GM12878 (cell line): ENCODE measurements around the gene DCAF12. TPM values are rescaled to one million over a fixed set of nuclear protein-coding genes. Genes with fewer than 3 reads are reported as not detected.

Experiments
- ATAC-seq: fragments of 200-7000 bp; cut with Tn5 transposase; 3 replicates; pipeline ENCODE4 v1.9.1; 2020; ENCODE audit warnings: mild to moderate bottlenecking, moderate library complexity
- BruUV-seq: library from RNA; stranded (reverse); fragments of 400-500 nt; replicated peaks from 2 replicates; lab custom pipeline; 2021; lab: Mats Ljungman, UMichigan
- CTCF ChIA-PET: fragments of 300-600 bp; sonication (Branson Sonifier 250); formaldehyde crosslinking; extraction: SDS; loops from one replicate; lab custom pipeline; 2021; ENCODE audit warnings: inconsistent platforms; lab: Yijun Ruan, JAX
- POLR2A ChIA-PET: fragments of 350-600 bp; formaldehyde crosslinking; extraction: SDS; loops from one replicate; lab custom pipeline; 2021; ENCODE audit warnings: inconsistent platforms; lab: Charles Lee
- RAD21 ChIA-PET: fragments of 300-600 bp; sonication (Branson Sonifier 250); formaldehyde crosslinking; loops from one replicate; lab custom pipeline; 2023; ENCODE audit warnings: antibody characterized with exemption; ENCODE audit not compliant: unreplicated experiment; lab: Charles Lee
- SMC1A ChIA-PET: fragments of 300-600 bp; sonication (Branson Sonifier 250); formaldehyde crosslinking; loops from one replicate; lab custom pipeline; 2023; ENCODE audit not compliant: unreplicated experiment, uncharacterized antibody; lab: Charles Lee
- DNase-seq: peaks from one replicate; pipeline ENCODE4 v3.0.0-alpha.2; 2011; ENCODE audit warnings: low read depth, low spot score
- FAIRE-seq: peaks from 3 replicates; lab custom pipeline; 2011; peaks lifted over from hg19 to GRCh38; lab: Jason Lieb, UNC
- H2AFZ ChIP-seq: 2 replicates; pipeline ENCODE4 v1.6.0; 2011; ENCODE audit warnings: low read depth, low read length, control low read depth; ENCODE audit not compliant: control insufficient read depth
- H3K27ac ChIP-seq: 2 replicates; pipeline ENCODE4 v1.5.1; 2011; ENCODE audit warnings: control low read depth; ENCODE audit not compliant: control insufficient read depth, insufficient read depth
- H3K27me3 ChIP-seq, 2 experiments: replicated peaks in 1 of 2; 2 replicates each; pipeline versions ENCODE4 v1.6.0 to v1.6.1; 2011; ENCODE audit warnings: low read length in 1 of 2; ENCODE audit not compliant: control insufficient read depth in 2 of 2, insufficient read depth in 2 of 2
- H3K36me3 ChIP-seq, 2 experiments: 2 replicates each; pipeline ENCODE4 v1.5.1; 2011; ENCODE audit warnings: low read length in 1 of 2; ENCODE audit not compliant: control insufficient read depth in 2 of 2, insufficient read depth in 2 of 2
- H3K4me1 ChIP-seq: 2 replicates; pipeline ENCODE4 v1.6.1; 2011; ENCODE audit warnings: mild to moderate bottlenecking, low read length, moderate library complexity, mixed read lengths; ENCODE audit not compliant: control insufficient read depth, insufficient read depth
- H3K4me2 ChIP-seq: 2 replicates; pipeline ENCODE4 v1.6.0; 2011; ENCODE audit warnings: control low read depth; ENCODE audit not compliant: control insufficient read depth, insufficient read depth
- H3K4me3 ChIP-seq: fragments of 200-600 bp; sonication (generic); 2 replicates; pipeline ENCODE4 v1.5.1; 2016
- H3K79me2 ChIP-seq: 2 replicates; pipeline ENCODE4 v1.6.0; 2011; ENCODE audit warnings: low read length; ENCODE audit not compliant: control insufficient read depth, insufficient read depth
- H3K9ac ChIP-seq: 2 replicates; pipeline ENCODE4 v1.8.0; 2011; ENCODE audit warnings: low read length, control low read depth, mixed read lengths; ENCODE audit not compliant: control insufficient read depth, insufficient read depth
- H3K9me3 ChIP-seq: replicated peaks from 3 replicates; pipeline ENCODE4 v1.5.1; 2011; ENCODE audit warnings: mild to moderate bottlenecking, low read length; ENCODE audit not compliant: control insufficient read depth, insufficient read depth
- H4K20me1 ChIP-seq: 2 replicates; pipeline ENCODE4 v1.6.0; 2011; ENCODE audit not compliant: control insufficient read depth, insufficient read depth
- MYB ChIP-seq: fragments of 150-350 bp; IDR thresholded peaks from 2 replicates; pipeline ENCODE4 v1.6.1; 2014; ENCODE audit warnings: mild to moderate bottlenecking, low read depth, low read length, borderline replicate concordance
- NFIC ChIP-seq: IDR thresholded peaks from 2 replicates; pipeline ENCODE4 v1.6.1; 2012; ENCODE audit warnings: low read depth, mild to moderate bottlenecking, inconsistent platforms, low read length, moderate library complexity
- PML ChIP-seq: IDR thresholded peaks from 2 replicates; pipeline ENCODE4 v1.6.1; 2012; ENCODE audit warnings: low read length, inconsistent platforms
- RB1 ChIP-seq: fragments of 450-650 bp; formaldehyde crosslinking; IDR thresholded peaks from 2 replicates; pipeline ENCODE4 v1.6.1; 2017; ENCODE audit warnings: mild to moderate bottlenecking, borderline replicate concordance
- TCF12 ChIP-seq: IDR thresholded peaks from 2 replicates; pipeline ENCODE4 v1.6.1; 2011; ENCODE audit warnings: low read depth, mild to moderate bottlenecking, low read length
- YBX1 ChIP-seq: fragments of 450-650 bp; IDR thresholded peaks from 2 replicates; pipeline ENCODE4 v1.6.1; 2016; ENCODE audit warnings: antibody characterized with exemption
- WGBS: methylation state at CpG from one replicate; pipeline ENCODE4 v1.1.6; 2016; ENCODE audit warnings: low lambda C conversion rate; ENCODE audit not compliant: insufficient replicate concordance, insufficient coverage; ENCODE audit errors: missing lambda C conversion rate; 5-methylcytosine and 5-hydroxymethylcytosine counted together
- in situ Hi-C: fragments of 300-500 bp; cut with MboI; formaldehyde crosslinking; loops from 9 replicates; pipeline ENCODE4 v1.14.3; 2018; ENCODE audit warnings: mixed read lengths
- intact Hi-C: fragments of 100-400 bp; cut with micrococcal nuclease; formaldehyde crosslinking; loops from one replicate; pipeline ENCODE4 v1.14.2; 2022; ENCODE audit not compliant: unreplicated experiment
- polyA plus RNA-seq, 11 experiments: library from polyadenylated mRNA; depleted of rRNA in 4 of 11; unstranded in 6 of 11; stranded (reverse) in 5 of 11; fragments of >200 nt; fragmentation: Nextera tagmentation in 4 of 11; fragmentation: Illumina TruSeq in 1 of 11; extraction: Ambion mirVana in 4 of 11; extraction: Trizol in 1 of 11; gene quantifications; 1 replicate in 1 of 11; 2 replicates in 10 of 11; pipeline versions ENCODE4 v1.2.1 to v1.2.3, GENCODE V29; 2011 to 2016; ENCODE audit warnings: inconsistent platforms in 2 of 11, missing spikeins in 2 of 11, low read depth in 1 of 11
- total RNA-seq, 4 experiments: library from RNA; depleted of rRNA in 3 of 4; stranded (reverse); fragments of >200 nt in 3 of 4; fragmentation: Illumina TruSeq in 1 of 4; extraction: Trizol in 1 of 4; gene quantifications; 2 replicates each; pipeline versions ENCODE4 v1.2.1 to v1.2.3, GENCODE V29; 2013 to 2021
- TF ChIP-seq, protein P1 (sequence below): IDR thresholded peaks from 2 replicates; pipeline ENCODE4 v1.6.1; 2012; ENCODE audit warnings: low read depth, low read length, improper control_type of control experiment
- TF ChIP-seq, protein P2 (sequence below): IDR thresholded peaks from 2 replicates; pipeline ENCODE4 v1.6.1; 2011; ENCODE audit warnings: low read depth, low read length, improper control_type of control experiment, borderline replicate concordance
- TF ChIP-seq, protein P3 (sequence below): fragments of 450-650 bp; IDR thresholded peaks from 2 replicates; pipeline ENCODE4 v1.6.1; 2017; ENCODE audit warnings: mild to moderate bottlenecking, moderate library complexity

Gene DCAF12
- total and polyA plus RNA-seq, 10 of the 15 experiments (the other 5 are each of a cell fraction or from before 2014, with no cell fraction given), result 11.7 to 57.6 (median 34.6) TPM

DNA sequence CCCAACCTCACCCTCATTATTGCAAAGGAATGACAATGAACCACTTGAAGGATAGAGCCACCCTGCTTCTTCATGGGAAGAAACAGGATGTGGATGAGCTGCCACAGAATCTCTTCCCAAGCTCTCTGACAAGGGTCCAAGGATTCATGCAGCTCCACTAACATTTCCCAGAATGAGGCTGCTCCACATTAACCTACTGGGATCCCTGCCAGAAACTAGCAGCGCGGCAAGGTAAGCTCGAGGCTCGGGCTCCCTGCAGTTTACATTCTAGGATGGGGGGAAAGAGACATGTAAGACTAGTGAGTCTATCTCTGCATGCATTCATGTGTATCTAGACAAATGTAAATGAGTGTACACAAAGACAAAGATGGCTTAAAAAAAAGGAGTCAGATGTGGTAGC, 12.1 kb downstream of the DCAF12 start:
- DNase-seq, result no peak
- Histone ChIP-seq H3K9me3 (no peaks in the 10 kb centered on the region), H3K4me2 (no peak overlapping the region), H4K20me1 (no peaks in the 10 kb centered on the region), H3K9ac (no peak overlapping the region), H3K36me3 (peaks cover 4 to 39% of the 10 kb centered on the region in 2 experiments; a peak in 3 of 4 replicates), H3K27ac (no peak overlapping the region), H2AFZ (no peak overlapping the region), H3K4me1 (no peaks in the 10 kb centered on the region), H3K27me3 (no peaks in the 10 kb centered on the region), H3K79me2 (no peaks in the 10 kb centered on the region; the same call in 1 of the 2 replicates), H3K4me3 (no peak overlapping the region)
- POLR2A ChIA-PET, result no interaction called here
- no peak for ATAC-seq
- RAD21 ChIA-PET, result no interaction called here
- SMC1A ChIA-PET, result no interaction called here
- TF ChIP-seq RB1, result no peak
- TF ChIP-seq, protein P1, sequence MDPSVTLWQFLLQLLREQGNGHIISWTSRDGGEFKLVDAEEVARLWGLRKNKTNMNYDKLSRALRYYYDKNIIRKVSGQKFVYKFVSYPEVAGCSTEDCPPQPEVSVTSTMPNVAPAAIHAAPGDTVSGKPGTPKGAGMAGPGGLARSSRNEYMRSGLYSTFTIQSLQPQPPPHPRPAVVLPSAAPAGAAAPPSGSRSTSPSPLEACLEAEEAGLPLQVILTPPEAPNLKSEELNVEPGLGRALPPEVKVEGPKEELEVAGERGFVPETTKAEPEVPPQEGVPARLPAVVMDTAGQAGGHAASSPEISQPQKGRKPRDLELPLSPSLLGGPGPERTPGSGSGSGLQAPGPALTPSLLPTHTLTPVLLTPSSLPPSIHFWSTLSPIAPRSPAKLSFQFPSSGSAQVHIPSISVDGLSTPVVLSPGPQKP, result no peak
- no peak for TF ChIP-seq YBX1
- TF ChIP-seq, protein P2, sequence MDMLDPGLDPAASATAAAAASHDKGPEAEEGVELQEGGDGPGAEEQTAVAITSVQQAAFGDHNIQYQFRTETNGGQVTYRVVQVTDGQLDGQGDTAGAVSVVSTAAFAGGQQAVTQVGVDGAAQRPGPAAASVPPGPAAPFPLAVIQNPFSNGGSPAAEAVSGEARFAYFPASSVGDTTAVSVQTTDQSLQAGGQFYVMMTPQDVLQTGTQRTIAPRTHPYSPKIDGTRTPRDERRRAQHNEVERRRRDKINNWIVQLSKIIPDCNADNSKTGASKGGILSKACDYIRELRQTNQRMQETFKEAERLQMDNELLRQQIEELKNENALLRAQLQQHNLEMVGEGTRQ, result no peak
- TF ChIP-seq TCF12, result no peak
- no peak for TF ChIP-seq MYB
- TF ChIP-seq NFIC, result no peak
- TF ChIP-seq, protein P3, sequence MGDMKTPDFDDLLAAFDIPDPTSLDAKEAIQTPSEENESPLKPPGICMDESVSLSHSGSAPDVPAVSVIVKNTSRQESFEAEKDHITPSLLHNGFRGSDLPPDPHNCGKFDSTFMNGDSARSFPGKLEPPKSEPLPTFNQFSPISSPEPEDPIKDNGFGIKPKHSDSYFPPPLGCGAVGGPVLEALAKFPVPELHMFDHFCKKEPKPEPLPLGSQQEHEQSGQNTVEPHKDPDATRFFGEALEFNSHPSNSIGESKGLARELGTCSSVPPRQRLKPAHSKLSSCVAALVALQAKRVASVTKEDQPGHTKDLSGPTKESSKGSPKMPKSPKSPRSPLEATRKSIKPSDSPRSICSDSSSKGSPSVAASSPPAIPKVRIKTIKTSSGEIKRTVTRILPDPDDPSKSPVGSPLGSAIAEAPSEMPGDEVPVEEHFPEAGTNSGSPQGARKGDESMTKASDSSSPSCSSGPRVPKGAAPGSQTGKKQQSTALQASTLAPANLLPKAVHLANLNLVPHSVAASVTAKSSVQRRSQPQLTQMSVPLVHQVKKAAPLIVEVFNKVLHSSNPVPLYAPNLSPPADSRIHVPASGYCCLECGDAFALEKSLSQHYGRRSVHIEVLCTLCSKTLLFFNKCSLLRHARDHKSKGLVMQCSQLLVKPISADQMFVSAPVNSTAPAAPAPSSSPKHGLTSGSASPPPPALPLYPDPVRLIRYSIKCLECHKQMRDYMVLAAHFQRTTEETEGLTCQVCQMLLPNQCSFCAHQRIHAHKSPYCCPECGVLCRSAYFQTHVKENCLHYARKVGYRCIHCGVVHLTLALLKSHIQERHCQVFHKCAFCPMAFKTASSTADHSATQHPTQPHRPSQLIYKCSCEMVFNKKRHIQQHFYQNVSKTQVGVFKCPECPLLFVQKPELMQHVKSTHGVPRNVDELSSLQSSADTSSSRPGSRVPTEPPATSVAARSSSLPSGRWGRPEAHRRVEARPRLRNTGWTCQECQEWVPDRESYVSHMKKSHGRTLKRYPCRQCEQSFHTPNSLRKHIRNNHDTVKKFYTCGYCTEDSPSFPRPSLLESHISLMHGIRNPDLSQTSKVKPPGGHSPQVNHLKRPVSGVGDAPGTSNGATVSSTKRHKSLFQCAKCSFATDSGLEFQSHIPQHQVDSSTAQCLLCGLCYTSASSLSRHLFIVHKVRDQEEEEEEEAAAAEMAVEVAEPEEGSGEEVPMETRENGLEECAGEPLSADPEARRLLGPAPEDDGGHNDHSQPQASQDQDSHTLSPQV, result no peak
- no peak for TF ChIP-seq PML
- FAIRE-seq, result no peak
- 93% methylated on average over 4 of the region's 4 CpGs for WGBS
- in situ Hi-C loops, result no loop called here
- CTCF ChIA-PET, result no interaction called here
- intact Hi-C loops, result no loop called here
- no TSS peak for BruUV-seq
